GOT3 (cell line): ENCODE data around the gene PRSS56.
A peak's percentile ranks its signal among the peaks of the same experiment; 100 is the strongest.
"Not testable (repeated sequence)": the region's sequence is repeated elsewhere in the genome, so short reads cannot be mapped to it uniquely, and the experiment has no call there.

ENCODE experiments used
- DNase-seq: peaks from one replicate; lab custom pipeline; 2025; ENCODE audit warnings: mixed read lengths; lab: John Stamatoyannopoulos, UW

Gene PRSS56

GRCh38 chr2:232541961-232542714 is 21.9 kb downstream of the PRSS56 start:
- no peak for DNase-seq

GRCh38 chr2:232542715-232543467 is 22.7 kb downstream of the PRSS56 start:
- no peak for DNase-seq

DNA sequence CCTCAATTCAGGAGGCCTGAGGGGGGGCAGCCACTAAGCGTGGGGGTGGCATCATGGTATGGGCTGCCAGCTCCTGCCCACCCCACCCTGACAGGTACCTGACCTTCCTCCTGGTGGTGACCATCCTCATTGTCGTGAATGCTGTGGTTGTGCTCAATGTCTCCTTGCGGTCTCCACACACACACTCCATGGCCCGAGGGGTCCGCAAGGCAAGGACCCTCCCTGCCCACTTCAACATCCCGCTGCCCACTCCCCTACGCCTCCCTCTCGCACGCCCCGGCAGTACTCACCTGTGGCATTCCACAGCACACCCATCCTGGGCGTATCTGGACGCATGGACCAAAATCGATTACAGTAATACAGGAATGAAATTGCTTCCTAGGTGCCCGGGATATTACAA is 23.3 kb downstream of the PRSS56 start:
- DNase-seq, result no peak

DNA sequence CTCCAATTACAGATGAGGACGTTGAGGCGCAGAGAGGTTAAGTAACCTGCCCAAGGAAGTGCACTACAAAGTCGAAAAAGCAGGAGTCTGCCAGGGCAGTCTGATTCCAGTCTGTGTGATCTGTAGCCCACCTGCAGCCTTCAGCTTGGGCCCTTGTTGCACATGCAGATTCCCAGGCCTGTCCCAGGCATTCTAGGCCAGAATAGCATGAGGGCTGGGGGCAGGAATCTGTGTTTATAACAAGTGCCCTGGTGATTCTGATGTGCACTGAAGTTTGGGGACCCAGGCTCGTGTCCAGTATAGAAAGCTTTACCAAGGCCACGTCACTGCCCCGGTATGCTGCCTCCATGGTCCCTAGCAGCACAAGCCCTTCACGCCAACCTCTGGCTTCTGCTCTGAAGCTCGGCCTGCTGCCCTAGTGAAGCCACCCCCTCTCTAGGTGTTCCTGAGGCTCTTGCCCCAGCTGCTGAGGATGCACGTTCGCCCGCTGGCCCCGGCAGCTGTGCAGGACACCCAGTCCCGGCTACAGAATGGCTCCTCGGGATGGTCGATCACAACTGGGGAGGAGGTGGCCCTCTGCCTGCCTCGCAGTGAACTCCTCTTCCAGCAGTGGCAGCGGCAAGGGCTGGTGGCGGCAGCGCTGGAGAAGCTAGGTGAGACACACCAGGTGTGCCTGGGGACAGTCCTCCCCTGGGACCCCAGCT is 23.9 kb downstream of the PRSS56 start:
- DNase-seq, result no peak

DNA sequence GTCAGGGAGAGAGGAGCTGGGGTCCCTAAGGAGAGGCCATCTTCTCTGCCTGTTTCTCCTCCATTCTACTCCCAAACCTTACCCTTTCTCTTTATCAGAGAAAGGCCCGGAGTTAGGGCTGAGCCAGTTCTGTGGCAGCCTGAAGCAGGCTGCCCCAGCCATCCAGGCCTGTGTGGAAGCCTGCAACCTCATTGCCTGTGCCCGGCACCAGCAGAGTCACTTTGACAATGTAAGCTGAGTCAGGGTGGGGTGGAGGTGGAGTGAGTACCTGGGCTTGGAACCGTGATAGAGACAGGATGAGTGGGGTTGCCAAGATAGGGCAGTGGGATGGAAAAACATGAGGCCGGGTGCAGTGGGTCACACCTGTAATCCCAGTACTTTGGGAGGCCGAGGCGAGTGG is 24.5 kb downstream of the PRSS56 start:
- DNase-seq, result no peak

DNA sequence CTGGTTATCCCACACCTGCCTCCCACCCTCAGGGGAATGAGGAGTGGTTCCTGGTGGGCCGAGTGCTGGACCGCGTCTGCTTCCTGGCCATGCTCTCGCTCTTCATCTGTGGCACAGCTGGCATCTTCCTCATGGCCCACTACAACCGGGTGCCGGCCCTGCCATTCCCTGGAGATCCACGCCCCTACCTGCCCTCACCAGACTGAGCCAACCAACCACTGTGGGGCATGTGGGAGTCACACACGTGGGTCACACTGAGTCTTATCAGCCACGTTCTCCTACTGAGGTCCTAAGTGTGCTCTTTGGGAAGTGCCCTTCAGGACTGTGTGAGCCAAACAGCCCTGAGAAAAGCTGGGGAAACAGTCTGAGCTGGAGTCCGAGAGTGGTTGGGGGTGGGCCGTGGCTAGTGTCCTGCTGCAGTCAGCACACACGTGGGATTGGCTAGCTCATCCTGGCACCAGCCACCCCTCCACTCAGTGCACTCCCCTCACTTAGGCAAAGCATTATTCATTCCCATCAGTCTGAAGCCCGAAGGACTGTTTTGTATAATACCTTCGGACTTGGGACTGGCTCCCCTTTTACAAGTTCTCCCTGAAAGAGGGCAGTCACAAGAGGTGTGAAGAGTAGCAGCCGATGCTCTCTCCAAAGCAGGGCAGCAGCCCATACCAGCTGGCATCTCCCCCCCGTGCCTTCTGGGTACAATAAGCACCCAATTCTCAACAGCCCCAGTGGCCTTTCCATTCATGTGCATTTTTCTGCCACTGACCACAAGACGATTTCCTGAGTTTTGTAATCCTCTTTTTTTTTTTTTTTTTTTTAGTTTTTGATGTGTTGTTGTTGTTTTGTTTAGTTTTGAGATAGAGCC is 25.6 kb downstream of the PRSS56 start:
- DNase-seq, result no peak

GRCh38 chr2:232547991-232548390 is 27.8 kb downstream of the PRSS56 start:
- DNase-seq, result no peak

DNA sequence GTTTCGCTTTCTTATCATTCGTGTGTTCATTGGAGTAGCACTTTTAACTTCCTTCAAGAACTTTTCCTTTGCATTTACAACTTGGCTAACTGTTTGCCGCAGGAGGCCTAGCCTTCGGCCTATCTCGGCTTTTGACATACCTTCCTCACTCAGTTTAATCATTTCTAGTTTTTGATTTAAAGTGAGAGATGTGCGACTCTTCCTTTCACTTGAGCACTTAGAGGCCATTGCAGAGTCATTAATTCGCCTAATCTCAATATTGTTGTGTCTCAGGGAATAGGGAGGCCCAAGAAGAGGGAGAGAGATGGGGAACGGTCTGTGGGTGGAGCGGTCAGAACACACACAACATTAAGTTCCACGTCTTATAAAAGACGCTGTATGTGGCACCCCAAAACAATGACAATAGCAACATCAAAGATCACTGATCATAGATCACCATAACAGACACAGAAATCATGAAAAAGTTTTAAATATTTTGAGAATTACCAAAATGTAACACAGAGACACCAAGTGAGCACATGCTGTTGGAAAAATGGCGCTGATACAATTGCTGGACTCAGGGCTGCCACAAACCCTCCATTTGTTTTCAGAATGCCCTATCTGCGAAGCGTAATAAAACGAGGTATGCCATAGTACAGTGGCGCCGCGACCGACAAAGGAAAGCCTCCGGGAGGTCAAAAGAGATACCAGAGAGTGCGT is 29.6 kb downstream of the PRSS56 start:
- DNase-seq, result no peak

GRCh38 chr2:232550354-232551249 is 30.4 kb downstream of the PRSS56 start, which contains the start of the genes EIF4E2 and TIGD1:
EIF4E2 (plus strand) TSS chr2:232550689; CDS start chr2:232550725, 36 bp downstream.
TIGD1 (minus strand) TSS chr2:232550557; CDS start chr2:232549882, 675 bp downstream.
- peak; percentile 81 for DNase-seq

- no peak for DNase-seq
Measured at GRCh38 chr2:232551250-232551638, 31.1 kb downstream of the PRSS56 start.

GRCh38 chr2:232551776-232552175 is 31.6 kb downstream of the PRSS56 start:
- no peak for DNase-seq

- no peak for DNase-seq
Measured at GRCh38 chr2:232556426-232556825, 36.2 kb downstream of the PRSS56 start.

GRCh38 chr2:232562515-232563151 is 42.4 kb downstream of the PRSS56 start:
- DNase-seq, result no peak

- no peak for DNase-seq
Measured at GRCh38 chr2:232563580-232563979, 43.4 kb downstream of the PRSS56 start.

DNA sequence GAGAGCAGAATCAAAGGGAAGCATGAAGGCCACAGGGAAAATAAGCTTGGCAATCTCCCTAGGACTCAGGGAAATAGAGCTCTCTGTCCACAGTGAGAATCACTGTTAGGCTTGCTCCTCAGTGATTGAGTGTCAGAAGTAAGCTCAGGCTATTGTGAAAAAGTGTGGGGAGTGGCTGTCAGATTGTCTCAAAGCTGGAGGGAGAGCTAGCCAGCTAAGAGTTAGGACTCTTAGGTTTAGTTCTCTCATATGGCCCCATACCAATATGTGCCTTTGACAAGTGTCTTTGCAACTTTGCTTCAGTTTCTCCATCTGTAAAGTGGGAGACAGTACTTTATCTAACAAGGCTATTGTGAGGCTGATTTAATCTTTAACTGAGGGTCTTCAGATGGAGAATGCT is 47.5 kb downstream of the PRSS56 start:
- no peak for DNase-seq

- DNase-seq, result peak; percentile 48
Measured at GRCh38 chr2:232568161-232568560, 48.0 kb downstream of the PRSS56 start.

GRCh38 chr2:232569541-232569940 is 49.4 kb downstream of the PRSS56 start:
- DNase-seq, result no peak

GRCh38 chr2:232570481-232570880 is 50.3 kb downstream of the PRSS56 start:
- DNase-seq, result not testable (repeated sequence)

- DNase-seq, result no peak
Measured at GRCh38 chr2:232571026-232571474, 50.9 kb downstream of the PRSS56 start.
